ENCODE results near the gene PODXL2. TPM values are rescaled to one million over a fixed set of nuclear protein-coding genes. Genes with fewer than 3 reads are reported as not detected.
"Not testable (repeated sequence)": the region's sequence is repeated elsewhere in the genome, so short reads cannot be mapped to it uniquely, and the experiment has no call there.

Gene PODXL2
- polyA plus RNA-seq, 4 donors: 25.7 to 54.4 (median 46.2) TPM

DNA sequence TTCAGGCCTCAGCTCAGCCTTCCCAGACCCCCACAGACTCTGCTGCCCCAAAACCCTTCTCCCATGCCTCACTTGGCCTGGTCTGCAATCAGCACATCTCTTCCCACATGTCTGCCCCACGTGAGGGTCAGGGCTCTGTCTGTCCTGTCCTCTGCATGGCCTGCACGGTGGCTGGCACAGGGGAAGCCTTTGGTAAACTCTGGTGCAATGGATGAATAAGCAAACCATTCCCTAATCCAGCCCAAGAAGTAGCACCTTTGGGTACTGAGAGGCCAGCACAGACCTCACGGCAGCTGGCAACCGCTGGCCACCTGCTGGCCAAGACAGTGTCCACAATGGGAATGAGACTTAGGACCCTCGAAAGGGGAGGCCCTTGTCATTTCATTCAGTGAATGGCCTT lies 71.4 kb downstream of the PODXL2 start:
- no peak for DNase-seq (ENCODE audit: low read depth in 4 of 4, low spot score in 3 of 4)

GRCh38 chr3:127701280-127701911 lies 72.4 kb downstream of the PODXL2 start:
- DNase-seq (ENCODE audit: low read depth in 4 of 4, low spot score in 3 of 4): no peak

- no peak for DNase-seq (ENCODE audit: low read depth in 4 of 4, low spot score in 3 of 4)
These were observed 73.2 kb downstream of the PODXL2 start for GRCh38 chr3:127702151-127702578.

DNA sequence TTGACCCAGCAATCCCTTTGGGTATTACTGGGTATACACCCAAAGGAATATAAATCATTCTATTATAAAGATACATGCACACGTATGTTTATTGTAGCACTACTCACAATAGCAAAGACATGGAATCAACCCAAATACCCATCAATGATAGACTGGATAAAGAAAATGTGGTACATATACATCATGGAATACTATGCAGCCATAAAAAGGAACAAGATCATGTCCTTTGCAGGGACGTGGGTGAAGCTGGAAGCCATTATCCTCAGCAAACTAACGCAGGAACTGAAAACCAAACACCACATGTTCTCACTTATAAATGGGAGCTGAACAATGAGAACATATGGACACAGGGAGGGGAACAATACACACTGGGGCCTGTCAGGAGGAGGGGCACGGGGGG lies 75.9 kb downstream of the PODXL2 start:
- DNase-seq (ENCODE audit: low read depth in 4 of 4, low spot score in 3 of 4): not testable (repeated sequence)

GRCh38 chr3:127706312-127706711 lies 77.3 kb downstream of the PODXL2 start:
- DNase-seq (ENCODE audit: low read depth in 4 of 4, low spot score in 3 of 4): no peak

DNA sequence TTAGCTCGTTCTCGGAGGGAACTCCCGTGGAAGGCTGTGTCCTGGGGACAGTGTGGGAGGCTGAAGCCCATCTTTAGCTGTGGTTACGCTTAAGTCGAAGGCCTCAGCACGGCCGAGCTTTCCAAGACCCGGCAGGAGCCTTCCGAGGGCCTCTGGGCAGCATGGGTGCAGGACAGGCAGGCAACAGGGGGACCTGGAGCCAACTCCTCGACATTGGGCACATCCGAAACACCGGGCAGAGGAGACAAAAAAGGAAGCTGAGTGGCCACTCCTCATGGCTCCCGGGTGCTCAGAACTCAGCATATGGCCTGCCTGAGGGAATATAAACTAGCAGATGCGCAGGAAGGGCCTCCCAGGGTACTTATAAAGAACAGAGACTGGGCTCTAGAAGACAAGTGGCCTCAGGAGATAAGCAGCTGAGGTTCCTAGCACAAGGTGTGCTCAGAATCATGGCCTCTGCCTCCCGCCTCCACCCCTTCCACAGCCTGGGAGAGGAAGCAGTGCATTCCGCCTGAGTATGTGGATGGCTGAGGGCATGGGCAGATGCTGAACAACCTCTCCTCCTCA lies 77.9 kb downstream of the PODXL2 start:
- no peak for DNase-seq (ENCODE audit: low read depth in 4 of 4, low spot score in 3 of 4)

DNA sequence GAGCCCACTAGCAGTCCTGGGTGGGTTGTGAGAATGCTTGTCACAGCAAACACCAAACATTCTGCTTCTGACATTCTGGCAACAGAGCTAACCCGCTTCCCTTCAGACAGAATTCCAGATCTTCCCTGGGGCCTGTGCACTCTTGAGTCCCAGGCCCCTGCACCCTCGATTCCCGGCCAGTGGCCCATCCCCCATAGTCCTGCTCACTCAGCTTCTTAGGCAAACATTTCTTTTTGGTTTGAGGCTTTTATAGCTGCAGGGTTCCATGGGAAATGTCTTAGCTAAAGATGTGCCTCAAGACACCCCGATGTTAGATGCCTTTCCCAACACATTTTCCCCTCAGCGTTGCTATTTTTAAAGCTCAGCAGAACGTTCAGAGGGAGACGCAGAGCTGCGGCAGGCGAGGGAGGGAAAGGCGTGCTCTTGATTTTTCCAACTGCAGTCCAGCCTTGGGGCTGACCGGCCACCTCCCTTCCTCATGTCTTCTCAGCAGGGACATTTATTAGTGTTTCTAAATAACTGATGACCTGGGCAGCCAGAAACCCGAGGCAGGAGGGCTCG lies 78.9 kb downstream of the PODXL2 start:
- no peak for DNase-seq (ENCODE audit: low read depth in 4 of 4, low spot score in 3 of 4)

- no peak for DNase-seq (ENCODE audit: low read depth in 4 of 4, low spot score in 3 of 4)
These were observed 79.9 kb downstream of the PODXL2 start for GRCh38 chr3:127708837-127709236.

DNA sequence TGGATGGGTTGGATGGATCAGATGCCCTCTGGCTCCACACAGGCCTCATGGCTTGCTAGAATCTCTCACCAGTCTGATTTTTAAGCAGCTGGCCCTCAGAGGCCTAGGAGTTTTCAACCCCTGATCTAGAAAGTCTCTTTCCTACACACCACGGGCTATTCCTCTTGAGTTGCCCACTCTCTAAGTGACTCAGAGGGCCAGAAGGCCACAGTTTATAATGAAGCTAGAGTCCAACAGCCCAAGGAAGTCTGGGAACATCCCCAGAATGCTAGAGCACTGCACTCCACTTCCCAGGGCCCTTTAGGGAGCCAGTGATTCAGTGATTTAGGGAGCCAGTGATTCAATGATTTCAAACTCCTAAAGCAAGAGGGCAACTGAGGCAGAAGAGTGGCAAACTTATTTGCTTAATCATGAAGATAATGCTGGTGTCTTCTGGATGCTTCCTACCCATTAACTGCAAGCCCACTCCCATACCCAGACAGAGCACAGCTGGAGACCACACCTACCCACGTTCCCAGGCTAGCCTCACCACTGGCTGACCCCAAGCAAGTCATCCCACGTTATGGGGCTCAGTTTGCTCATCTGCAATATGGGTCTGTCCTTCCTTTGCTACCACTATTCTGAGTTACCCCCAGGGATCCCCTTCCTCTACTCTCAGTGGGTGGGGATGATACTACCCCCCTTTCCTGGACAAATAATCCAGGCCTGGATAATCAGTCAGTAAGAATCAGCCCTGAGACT lies 80.5 kb downstream of the PODXL2 start:
- no peak for DNase-seq (ENCODE audit: low read depth in 4 of 4, low spot score in 3 of 4)

GRCh38 chr3:127710155-127710941 lies 81.4 kb downstream of the PODXL2 start:
- no peak for DNase-seq (ENCODE audit: low read depth in 4 of 4, low spot score in 3 of 4)

DNA sequence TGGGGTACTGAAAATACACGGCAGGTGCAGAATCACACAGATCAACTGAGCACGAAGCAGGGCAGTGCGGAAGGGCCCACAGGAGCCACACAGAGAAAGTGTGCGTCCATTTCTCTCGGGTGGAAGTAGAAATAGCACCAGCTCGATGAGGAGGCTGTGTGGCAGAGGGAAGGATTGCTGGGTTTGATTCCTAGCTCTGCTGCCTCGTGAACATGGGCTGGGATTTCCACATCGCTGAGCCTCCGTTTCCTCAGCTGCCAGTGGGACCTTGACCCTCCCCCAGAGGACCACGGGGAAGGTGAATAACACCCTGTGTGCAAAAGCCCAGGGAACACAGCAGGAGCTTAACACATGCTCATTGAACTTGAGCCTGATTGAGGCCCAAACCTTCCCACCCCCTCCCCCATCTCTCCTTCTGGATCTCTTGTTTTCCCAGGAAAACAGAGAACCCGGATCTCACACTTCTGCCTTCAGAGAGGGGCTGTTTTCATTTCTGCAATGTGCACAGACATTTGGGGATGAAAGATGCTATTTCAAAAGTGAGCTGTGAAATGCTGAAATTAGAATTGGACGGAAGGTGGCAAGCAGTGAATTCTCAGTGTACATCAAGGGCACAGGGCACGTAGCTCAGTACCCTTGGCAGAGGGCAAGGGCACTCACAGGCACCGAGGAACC lies 82.2 kb downstream of the PODXL2 start:
- no peak for DNase-seq (ENCODE audit: low read depth in 4 of 4, low spot score in 3 of 4)

DNA sequence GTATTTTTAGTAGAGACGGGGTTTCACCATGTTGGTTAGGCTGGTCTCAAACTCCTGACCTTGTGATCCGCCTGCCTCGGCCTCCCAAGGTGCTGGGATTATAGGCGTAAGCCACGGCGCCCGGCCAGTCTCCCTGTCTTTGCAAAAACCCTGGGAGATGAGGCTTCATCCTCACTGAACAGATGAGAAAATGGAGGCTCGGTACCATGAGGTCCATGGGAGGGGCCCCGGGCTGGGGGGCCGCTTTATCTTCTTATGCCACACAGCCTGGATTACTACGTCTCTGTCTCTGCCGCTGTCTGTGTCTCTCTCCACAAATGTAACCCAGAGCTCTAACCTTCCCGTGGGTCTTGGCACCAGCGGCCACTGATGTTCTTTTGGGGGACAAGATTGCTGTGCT lies 82.9 kb downstream of the PODXL2 start:
- no peak for DNase-seq (ENCODE audit: low read depth in 4 of 4, low spot score in 3 of 4)

DNA sequence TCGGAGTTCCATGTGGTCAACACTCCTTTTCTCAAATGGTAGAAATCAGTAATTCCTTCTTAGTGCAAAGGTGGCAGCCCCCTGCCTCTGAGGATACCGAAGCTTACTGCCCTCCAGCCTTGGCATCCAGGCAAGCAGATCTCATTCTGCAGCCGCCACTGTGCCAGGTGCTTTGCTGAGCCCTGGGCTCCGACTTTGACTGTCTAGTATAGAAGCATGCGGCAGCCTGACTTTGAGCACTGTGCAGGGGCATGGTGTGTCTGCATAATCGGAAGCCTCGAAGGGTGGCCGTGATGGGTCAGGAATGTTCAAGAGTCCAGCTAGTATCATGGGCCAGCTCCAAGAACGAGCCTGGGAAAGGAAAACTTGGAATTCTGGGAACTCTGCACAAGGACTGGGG lies 83.5 kb downstream of the PODXL2 start:
- DNase-seq (ENCODE audit: low read depth in 4 of 4, low spot score in 3 of 4): no peak

- no peak for DNase-seq (ENCODE audit: low read depth in 4 of 4, low spot score in 3 of 4)
These were observed 84.1 kb downstream of the PODXL2 start for GRCh38 chr3:127712881-127713771.

GRCh38 chr3:127714125-127714571 lies 85.2 kb downstream of the PODXL2 start:
- no peak for DNase-seq (ENCODE audit: low read depth in 4 of 4, low spot score in 3 of 4)

- DNase-seq (ENCODE audit: low read depth in 4 of 4, low spot score in 3 of 4): no peak
These were observed 85.9 kb downstream of the PODXL2 start for GRCh38 chr3:127714866-127715265.

- no peak for DNase-seq (ENCODE audit: low read depth in 4 of 4, low spot score in 3 of 4)
These were observed 86.5 kb downstream of the PODXL2 start for GRCh38 chr3:127715532-127715931.

GRCh38 chr3:127716384-127716783 lies 87.4 kb downstream of the PODXL2 start:
- DNase-seq (ENCODE audit: low read depth in 4 of 4, low spot score in 3 of 4): no peak
